Heart left ventricle (tissue), 13 donors: ENCODE measurements around the gene BOD1L1.

Experiments used
- POLR2A ChIP-seq, 2 donors: fragments of 450-650 bp; IDR thresholded peaks; one replicate each; pipeline ENCODE4 v1.6.1; 2017; ENCODE audit warnings: antibody characterized with exemption in 2 of 2, mild to moderate bottlenecking in 2 of 2, moderate library complexity in 2 of 2
- TF ChIP-seq, protein P1 (sequence below), 12 donors: fragments of 200-600 bp; sonication (generic) in 4 of 12; IDR thresholded peaks; one replicate each; pipeline versions ENCODE4 v1.5.0 to v1.8.0; 2018 to 2022; ENCODE audit warnings: antibody characterized with exemption in 12 of 12, mild to moderate bottlenecking in 5 of 12
- donor health status: ischemic (EF 13 %, LVEDD 7.1; RV severe dilation, severe dysfunction).
- donor health status: DM: no; HTN: yes; CAD: no.
- donor health status: DM: no; HTN: no; CAD: no.
- donor health status: ischemic (EF 25% LVEDD 6.9; RV normal size, moderate dysfunction).
- donor health status: ischemic (EF 25% LVEDD 5.7; RV mildly dilated, moderate dysfunction).
- donor health status: ischemic (EF 35%, LVEDD 5.7; RV mildly dilated, moderate dysfunction).
- donor health status: nonischemic (EF 11% LVEDD 7.7; RV severe dilation, severe dysfunction).
- donor health status: DM: yes; HTN: yes; CAD: no.
- donor health status: PGD.
- donor health status: ischemic (EF 29% LVEDD 5.4; RV normal size, mild dysfunction).
- donor health status: nonischemic (EF 23%, LVEDD 6.1; RV moderate dilation, normal function).

- TF ChIP-seq, protein P1, sequence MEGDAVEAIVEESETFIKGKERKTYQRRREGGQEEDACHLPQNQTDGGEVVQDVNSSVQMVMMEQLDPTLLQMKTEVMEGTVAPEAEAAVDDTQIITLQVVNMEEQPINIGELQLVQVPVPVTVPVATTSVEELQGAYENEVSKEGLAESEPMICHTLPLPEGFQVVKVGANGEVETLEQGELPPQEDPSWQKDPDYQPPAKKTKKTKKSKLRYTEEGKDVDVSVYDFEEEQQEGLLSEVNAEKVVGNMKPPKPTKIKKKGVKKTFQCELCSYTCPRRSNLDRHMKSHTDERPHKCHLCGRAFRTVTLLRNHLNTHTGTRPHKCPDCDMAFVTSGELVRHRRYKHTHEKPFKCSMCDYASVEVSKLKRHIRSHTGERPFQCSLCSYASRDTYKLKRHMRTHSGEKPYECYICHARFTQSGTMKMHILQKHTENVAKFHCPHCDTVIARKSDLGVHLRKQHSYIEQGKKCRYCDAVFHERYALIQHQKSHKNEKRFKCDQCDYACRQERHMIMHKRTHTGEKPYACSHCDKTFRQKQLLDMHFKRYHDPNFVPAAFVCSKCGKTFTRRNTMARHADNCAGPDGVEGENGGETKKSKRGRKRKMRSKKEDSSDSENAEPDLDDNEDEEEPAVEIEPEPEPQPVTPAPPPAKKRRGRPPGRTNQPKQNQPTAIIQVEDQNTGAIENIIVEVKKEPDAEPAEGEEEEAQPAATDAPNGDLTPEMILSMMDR (IDR thresholded peaks at IDR 0.05): no peak
- TF ChIP-seq POLR2A (IDR thresholded peaks at IDR 0.05): no peak
These were observed 60.4 kb downstream of the BOD1L1 start for GRCh38 chr4:13567125-13567524.
